K562 (cell line): ENCODE results near the gene USP16. TPM values are rescaled to one million over a fixed set of nuclear protein-coding genes. Genes with fewer than 3 reads are reported as not detected.

Experiments
- ATAC-seq: fragments of 200-7000 bp; cut with Tn5 transposase; 3 replicates; pipeline ENCODE4 v1.9.1; 2020; ENCODE audit warnings: moderate library complexity
- BruUV-seq: library from RNA; stranded (reverse); fragments of 400-500 nt; replicated peaks from 2 replicates; lab custom pipeline; 2021; lab: Mats Ljungman, UMichigan
- CTCF ChIA-PET: fragments of 300-600 bp; formaldehyde crosslinking; extraction: SDS; loops from one replicate; lab custom pipeline; 2021; ENCODE audit warnings: low intra/inter-chr PET ratio; lab: Yijun Ruan, JAX
- POLR2A ChIA-PET: fragments of 300-600, 350-650 bp; sonication (Branson Sonifier 250); formaldehyde crosslinking; extraction: SDS; loops from one replicate; lab custom pipeline; 2021; ENCODE audit warnings: antibody characterized with exemption, inconsistent platforms; lab: Yijun Ruan, JAX
- DNase-seq, 4 experiments: peaks; one replicate each; pipeline versions ENCODE4 v3.0.0 to v3.0.0-alpha.2; 2011 to 2018; ENCODE audit warnings: low spot score in 3 of 4, mixed read lengths in 3 of 4; ENCODE audit errors: extremely low read depth in 1 of 4
- FAIRE-seq: peaks from 2 replicates; lab custom pipeline; 2011; peaks lifted over from hg19 to GRCh38; lab: Jason Lieb, UNC
- H2AFZ ChIP-seq: 2 replicates; pipeline ENCODE4 v1.6.0; 2011; ENCODE audit warnings: low read depth, low read length, control low read depth, inconsistent platforms
- H3K27ac ChIP-seq: fragments of 200-600 bp; 3 replicates; pipeline ENCODE4 v1.8.0; 2011; ENCODE audit warnings: low read depth, mild to moderate bottlenecking, control low read depth, inconsistent platforms, low read length, moderate library complexity, mixed read lengths; ENCODE audit errors: extremely low read depth
- H3K27me3 ChIP-seq, 2 experiments: fragments of 300-600 bp in 1 of 2; 2 replicates in 1 of 2; 3 replicates in 1 of 2; pipeline versions ENCODE4 v1.6.0 to v1.8.0; 2011; ENCODE audit warnings: inconsistent platforms in 2 of 2, low read length in 2 of 2, mild to moderate bottlenecking in 1 of 2, mixed read lengths in 1 of 2, moderate library complexity in 1 of 2; ENCODE audit not compliant: control insufficient read depth in 2 of 2, insufficient read depth in 2 of 2
- H3K36me3 ChIP-seq: fragments of 300-600 bp; 3 replicates; pipeline ENCODE4 v1.8.0; 2011; ENCODE audit warnings: mild to moderate bottlenecking, low read length, inconsistent platforms; ENCODE audit not compliant: control insufficient read depth, insufficient read depth
- H3K4me1 ChIP-seq, 2 experiments: fragments of 200-600 bp in 1 of 2; replicated peaks in 1 of 2; 2 replicates in 1 of 2; 3 replicates in 1 of 2; pipeline versions ENCODE4 v1.5.1 to v1.8.0; 2011; ENCODE audit warnings: inconsistent platforms in 2 of 2, low read length in 2 of 2, mild to moderate bottlenecking in 1 of 2, mixed read lengths in 1 of 2, moderate library complexity in 1 of 2; ENCODE audit not compliant: control insufficient read depth in 2 of 2, insufficient read depth in 2 of 2
- H3K4me2 ChIP-seq: 2 replicates; pipeline ENCODE4 v1.6.1; 2011; ENCODE audit warnings: low read length, control low read depth, inconsistent platforms, mixed read lengths; ENCODE audit not compliant: insufficient read depth
- H3K4me3 ChIP-seq: fragments of 200-600 bp; sonication (generic), shearing (Covaris generic); 2 replicates; pipeline ENCODE4 v1.5.1; 2016; ENCODE audit warnings: control low read depth, inconsistent platforms
- H3K79me2 ChIP-seq: fragments of 200-600 bp; 3 replicates; pipeline ENCODE4 v1.8.0; 2011; ENCODE audit warnings: low read length, inconsistent platforms; ENCODE audit not compliant: control insufficient read depth, insufficient read depth
- H3K9ac ChIP-seq, 2 experiments: 2 replicates each; pipeline versions ENCODE4 v1.6.0 to v1.6.1; 2011; ENCODE audit warnings: low read depth in 2 of 2, low read length in 2 of 2, control low read depth in 1 of 2, inconsistent platforms in 1 of 2, mild to moderate bottlenecking in 1 of 2, mixed read lengths in 1 of 2; ENCODE audit not compliant: insufficient read depth in 1 of 2
- H3K9me1 ChIP-seq: one replicate; pipeline ENCODE4 v1.6.0; 2011; ENCODE audit warnings: inconsistent platforms, mild to moderate bottlenecking, low read length, moderate library complexity; ENCODE audit not compliant: control insufficient read depth, insufficient read depth
- H3K9me3 ChIP-seq: replicated peaks from 2 replicates; pipeline ENCODE4 v1.5.1; 2011; ENCODE audit warnings: low read depth, low read length, inconsistent platforms; ENCODE audit not compliant: control insufficient read depth, insufficient read depth
- H4K20me1 ChIP-seq: replicated peaks from 2 replicates; pipeline ENCODE4 v1.6.1; 2011; ENCODE audit warnings: low read length, inconsistent platforms, mixed read lengths; ENCODE audit not compliant: control insufficient read depth, insufficient read depth
- ARID1B ChIP-seq: fragments of 450-650 bp; IDR thresholded peaks from 2 replicates; pipeline ENCODE4 v1.6.1; 2016; ENCODE audit warnings: antibody characterized with exemption, mild to moderate bottlenecking, inconsistent platforms
- DIDO1 ChIP-seq: fragments of 450-650 bp; IDR thresholded peaks from 2 replicates; pipeline ENCODE4 v1.6.1; 2016; ENCODE audit warnings: low read depth, missing biosample characterization, missing genetic modification characterization
- GABPB1 ChIP-seq: sonication (generic); formaldehyde crosslinking; IDR thresholded peaks from 2 replicates; pipeline ENCODE4 v1.8.0; 2022; ENCODE audit warnings: mild to moderate bottlenecking, missing genetic modification reagents
- HDGF ChIP-seq: fragments of 450-650 bp; IDR thresholded peaks from 2 replicates; pipeline ENCODE4 v1.6.1; 2016
- MYNN ChIP-seq, 2 experiments: sonication (generic); formaldehyde crosslinking in 1 of 2; IDR thresholded peaks; 2 replicates each; pipeline versions ENCODE4 v1.5.0 to v1.6.1; 2016 to 2020; ENCODE audit warnings: antibody characterized with exemption in 1 of 2, missing genetic modification reagents in 1 of 2
- NR4A1 ChIP-seq, 2 experiments: fragments of 250-450 bp in 1 of 2; fragments of 450-650 bp in 1 of 2; sonication (Bioruptor Pico) in 1 of 2; IDR thresholded peaks; 2 replicates each; pipeline versions ENCODE4 v1.4.0 to v1.6.1; 2016 to 2020; ENCODE audit warnings: mild to moderate bottlenecking in 2 of 2, missing compliant biosample characterization in 1 of 2, missing genetic modification characterization in 1 of 2, moderate library complexity in 1 of 2
- RFX5 ChIP-seq: IDR thresholded peaks from 2 replicates; pipeline ENCODE4 v1.6.1; 2011; ENCODE audit warnings: low read depth, mild to moderate bottlenecking, improper control_type of control experiment, low read length
- SMAD3 ChIP-seq: fragments of 450-650 bp; formaldehyde crosslinking; conservative IDR thresholded peaks from 2 replicates; pipeline ENCODE4 v1.4.0; 2020; ENCODE audit warnings: mild to moderate bottlenecking
- SREBF2 ChIP-seq: sonication (generic); formaldehyde crosslinking; IDR thresholded peaks from 2 replicates; pipeline ENCODE4 v1.4.0; 2020; ENCODE audit warnings: mild to moderate bottlenecking, missing genetic modification reagents
- TAF7 ChIP-seq: fragments of 450-650 bp; IDR thresholded peaks from 2 replicates; pipeline ENCODE4 v1.6.1; 2016; ENCODE audit warnings: missing genetic modification characterization, missing compliant biosample characterization
- U2AF1 ChIP-seq: fragments of 200-400 bp; formaldehyde crosslinking; optimal IDR thresholded peaks from 2 replicates; pipeline ENCODE3; 2017; ENCODE audit warnings: mild to moderate bottlenecking, low read depth, low read length, moderate library complexity
- ZNF140 ChIP-seq: fragments of 250-450 bp; sonication (Bioruptor Pico); IDR thresholded peaks from 2 replicates; pipeline ENCODE4 v1.8.0; 2021; ENCODE audit warnings: moderate library complexity, mild to moderate bottlenecking, inconsistent platforms
- ZNF707 ChIP-seq: fragments of 250-450 bp; sonication (Bioruptor Pico); conservative IDR thresholded peaks from 2 replicates; pipeline ENCODE4 v1.8.0; 2022; ENCODE audit warnings: inconsistent platforms, mild to moderate bottlenecking, moderate library complexity
- ZNF717 ChIP-seq: fragments of 250-450 bp; sonication (Bioruptor Pico); IDR thresholded peaks from 2 replicates; pipeline ENCODE4 v1.5.0; 2021
- ZZZ3 ChIP-seq: fragments of 450-650 bp; IDR thresholded peaks from 2 replicates; pipeline ENCODE4 v1.6.1; 2016; ENCODE audit warnings: antibody characterized with exemption, mild to moderate bottlenecking, moderate library complexity
- WGBS: fragments of 100-300 bp; shearing (Covaris generic); methylation state at CpG from one replicate; pipeline ENCODE4 v1.1.6; 2016; ENCODE audit warnings: low coverage, mixed read lengths; ENCODE audit not compliant: insufficient coverage; ENCODE audit errors: missing lambda C conversion rate; 5-methylcytosine and 5-hydroxymethylcytosine counted together
- in situ Hi-C: fragments of 300-500 bp; cut with MboI; formaldehyde crosslinking; loops from 4 replicates; pipeline ENCODE4 v1.15.0; 2018; ENCODE audit warnings: inconsistent platforms, mixed read lengths
- intact Hi-C: fragments of 100-400 bp; cut with micrococcal nuclease; formaldehyde crosslinking; loops from 2 replicates; pipeline ENCODE4 v1.14.2; 2022
- polyA plus RNA-seq, 8 experiments: library from polyadenylated mRNA; depleted of rRNA in 4 of 8; stranded (reverse) in 5 of 8; unstranded in 3 of 8; fragments of >200 nt; fragmentation: Nextera tagmentation in 2 of 8; fragmentation: Illumina TruSeq in 1 of 8; extraction: Ambion mirVana in 2 of 8; extraction: Trizol in 1 of 8; gene quantifications; 2 replicates each; pipeline versions ENCODE4 v1.2.1 to v1.2.3, GENCODE V29; 2011 to 2014; ENCODE audit warnings: inconsistent platforms in 1 of 8, missing spikeins in 1 of 8
- total RNA-seq, 7 experiments: library from RNA; depleted of rRNA in 6 of 7; stranded (reverse); fragments of >200 nt in 6 of 7; fragmentation: Illumina TruSeq in 2 of 7; extraction: Trizol in 2 of 7; gene quantifications; 2 replicates each; pipeline versions ENCODE4 v1.2.1 to v1.2.3, GENCODE V29; 2011 to 2021; ENCODE audit warnings: low replicate concordance in 1 of 7
- TF ChIP-seq, protein P1 (sequence below): fragments of 450-650 bp; formaldehyde crosslinking; IDR thresholded peaks from 2 replicates; pipeline ENCODE4 v1.4.0; 2022; ENCODE audit warnings: missing genetic modification characterization
- TF ChIP-seq, protein P2 (sequence below): fragments of 450-650 bp; formaldehyde crosslinking; IDR thresholded peaks from 2 replicates; pipeline ENCODE4 v1.4.0; 2020; ENCODE audit warnings: mild to moderate bottlenecking, moderate library complexity
- TF ChIP-seq, protein P3 (sequence below): fragments of 450-650 bp; formaldehyde crosslinking; IDR thresholded peaks from 2 replicates; pipeline ENCODE4 v1.4.0; 2020; ENCODE audit warnings: mild to moderate bottlenecking, moderate library complexity

USP16 gene
- total and polyA plus RNA-seq, 9 of the 15 experiments (the other 6 are each of a cell fraction or from before 2014, with no cell fraction given) = 38.4 to 90.9 (median 62.8) TPM

DNA sequence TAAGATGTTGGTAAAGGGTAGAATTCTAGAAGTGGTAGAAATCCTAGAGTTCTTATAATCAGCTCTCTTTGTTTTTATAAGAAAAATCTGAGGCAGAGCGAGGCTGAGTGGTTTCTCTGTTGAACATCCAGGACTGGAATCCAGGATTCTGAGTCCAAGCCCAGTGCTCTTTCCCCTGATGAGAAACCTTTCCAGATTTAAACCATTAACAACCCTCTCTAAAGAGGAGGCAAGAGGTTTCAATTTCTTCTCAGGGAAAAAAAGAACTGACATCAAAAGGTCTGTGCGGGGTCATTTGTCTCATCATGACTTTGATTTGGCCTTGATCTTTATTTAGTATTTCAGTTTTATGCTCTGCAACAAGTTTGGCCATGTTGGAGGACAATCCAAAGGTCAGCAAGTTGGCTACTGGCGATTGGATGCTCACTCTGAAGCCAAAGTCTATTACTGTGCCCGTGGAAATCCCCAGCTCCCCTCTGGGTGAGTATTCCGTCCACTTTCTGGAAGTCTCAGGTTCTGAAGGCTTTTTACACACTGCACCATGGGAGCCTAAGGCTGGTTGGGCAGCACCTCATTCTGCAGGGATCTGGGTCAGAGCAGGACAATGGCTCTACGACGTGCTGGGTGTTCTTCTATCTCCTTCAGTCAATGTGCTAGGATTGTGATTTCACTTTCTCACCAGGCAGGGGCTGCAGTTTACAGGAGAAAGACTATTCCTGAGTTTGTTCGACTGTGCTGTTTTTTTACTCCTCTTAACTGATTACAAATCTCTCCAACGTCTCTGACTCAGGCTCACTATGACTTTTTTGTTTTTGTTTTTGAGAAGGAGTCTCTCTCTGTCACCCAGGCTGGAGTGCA is 67.9 kb downstream of the USP16 start:
- H3K9me3 ChIP-seq = no peaks in the 10 kb centered on the region
- no peak overlapping the region for H3K27ac ChIP-seq
- CTCF ChIA-PET = interaction anchor here (1.4 kb wide), 1 partner anchor 280 kb away, joined by 9 read pairs; no protein-coding TSS in a partner anchor
- no peaks in the 10 kb centered on the region for H3K36me3 ChIP-seq
- in situ Hi-C loops = no loop called here
- no peak overlapping the region for H3K4me3 ChIP-seq
- H3K9me1 ChIP-seq = no peaks in the 10 kb centered on the region
- H3K4me1 ChIP-seq = no peaks in the 10 kb centered on the region
- 6% methylated on average over 9 of the region's 9 CpGs for WGBS
- DNase-seq (no peak), FAIRE-seq (no peak), ATAC-seq (peak; percentile 68)
- intact Hi-C loops = loop anchor here (10.0 kb wide), 3 partner anchors 252 to 1102 kb away; no protein-coding TSS in a partner anchor
- POLR2A ChIA-PET = interaction anchor here (0.6 to 1.4 kb wide), 3 partner anchors 19 to 70 kb away, joined by 3 read pairs; no protein-coding TSS in a partner anchor
- no peak overlapping the region; a peak in 1 of 4 replicates for H3K9ac ChIP-seq
- no peaks in the 10 kb centered on the region for H4K20me1 ChIP-seq
- H3K79me2 ChIP-seq = no peaks in the 10 kb centered on the region
- H3K4me2 ChIP-seq = 0 out of 2 replicates have a peak overlapping the region, but pooled peaks have one; percentile 1
- H2AFZ ChIP-seq = 0 out of 2 replicates have a peak overlapping the region, but pooled peaks have one; percentile 17
- H3K27me3 ChIP-seq = peaks cover 4 to 6% of the 10 kb centered on the region in 2 experiments; a peak in 1 of 5 replicates
- BruUV-seq = no TSS peak
- TF ChIP-seq U2AF1 (no peak), NR4A1 (CRISPR knock-in tag; IDR thresholded peaks at IDR 0.05) (no peak), NR4A1 (tag; IDR thresholded peaks at IDR 0.05) (no peak), RFX5 (no peak), HDGF (no peak), ARID1B (0 out of 2 replicates have a peak, but pooled peaks have one; percentile 9), SREBF2 (CRISPR knock-in tag) (no peak), DIDO1 (no peak), ZNF717 (no peak), ZZZ3 (no peak), TAF7 (tag) (no peak), GABPB1 (CRISPR knock-in tag) (no peak), ZNF707 (CRISPR knock-in tag) (no peak), SMAD3 (CRISPR knock-in tag) (no peak), ZNF140 (CRISPR knock-in tag) (no peak), MYNN (IDR thresholded peaks at IDR 0.05) (no peak), MYNN (CRISPR knock-in tag; IDR thresholded peaks at IDR 0.05) (no peak)
- TF ChIP-seq, protein P1, sequence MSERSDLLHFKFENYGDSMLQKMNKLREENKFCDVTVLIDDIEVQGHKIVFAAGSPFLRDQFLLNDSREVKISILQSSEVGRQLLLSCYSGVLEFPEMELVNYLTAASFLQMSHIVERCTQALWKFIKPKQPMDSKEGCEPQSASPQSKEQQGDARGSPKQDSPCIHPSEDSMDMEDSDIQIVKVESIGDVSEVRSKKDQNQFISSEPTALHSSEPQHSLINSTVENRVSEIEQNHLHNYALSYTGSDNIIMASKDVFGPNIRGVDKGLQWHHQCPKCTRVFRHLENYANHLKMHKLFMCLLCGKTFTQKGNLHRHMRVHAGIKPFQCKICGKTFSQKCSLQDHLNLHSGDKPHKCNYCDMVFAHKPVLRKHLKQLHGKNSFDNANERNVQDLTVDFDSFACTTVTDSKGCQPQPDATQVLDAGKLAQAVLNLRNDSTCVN (CRISPR knock-in tag) = no peak
- TF ChIP-seq, protein P2, sequence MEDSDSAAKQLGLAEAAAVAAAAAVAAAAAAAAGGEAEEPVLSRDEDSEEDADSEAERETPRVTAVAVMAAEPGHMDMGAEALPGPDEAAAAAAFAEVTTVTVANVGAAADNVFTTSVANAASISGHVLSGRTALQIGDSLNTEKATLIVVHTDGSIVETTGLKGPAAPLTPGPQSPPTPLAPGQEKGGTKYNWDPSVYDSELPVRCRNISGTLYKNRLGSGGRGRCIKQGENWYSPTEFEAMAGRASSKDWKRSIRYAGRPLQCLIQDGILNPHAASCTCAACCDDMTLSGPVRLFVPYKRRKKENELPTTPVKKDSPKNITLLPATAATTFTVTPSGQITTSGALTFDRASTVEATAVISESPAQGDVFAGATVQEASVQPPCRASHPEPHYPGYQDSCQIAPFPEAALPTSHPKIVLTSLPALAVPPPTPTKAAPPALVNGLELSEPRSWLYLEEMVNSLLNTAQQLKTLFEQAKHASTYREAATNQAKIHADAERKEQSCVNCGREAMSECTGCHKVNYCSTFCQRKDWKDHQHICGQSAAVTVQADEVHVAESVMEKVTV = 0 out of 2 replicates have a peak, but pooled peaks have one; percentile 38
- TF ChIP-seq, protein P3, sequence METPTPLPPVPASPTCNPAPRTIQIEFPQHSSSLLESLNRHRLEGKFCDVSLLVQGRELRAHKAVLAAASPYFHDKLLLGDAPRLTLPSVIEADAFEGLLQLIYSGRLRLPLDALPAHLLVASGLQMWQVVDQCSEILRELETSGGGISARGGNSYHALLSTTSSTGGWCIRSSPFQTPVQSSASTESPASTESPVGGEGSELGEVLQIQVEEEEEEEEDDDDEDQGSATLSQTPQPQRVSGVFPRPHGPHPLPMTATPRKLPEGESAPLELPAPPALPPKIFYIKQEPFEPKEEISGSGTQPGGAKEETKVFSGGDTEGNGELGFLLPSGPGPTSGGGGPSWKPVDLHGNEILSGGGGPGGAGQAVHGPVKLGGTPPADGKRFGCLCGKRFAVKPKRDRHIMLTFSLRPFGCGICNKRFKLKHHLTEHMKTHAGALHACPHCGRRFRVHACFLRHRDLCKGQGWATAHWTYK (CRISPR knock-in tag) = no peak
